ENCODE results near the gene MAN2C1. TPM values are rescaled to one million over a fixed set of nuclear protein-coding genes. Genes with fewer than 3 reads are reported as not detected.

The MAN2C1 gene
- total RNA-seq, 6 donors from 2014 or later = 147 to 1,046 (median 251) TPM

DNA sequence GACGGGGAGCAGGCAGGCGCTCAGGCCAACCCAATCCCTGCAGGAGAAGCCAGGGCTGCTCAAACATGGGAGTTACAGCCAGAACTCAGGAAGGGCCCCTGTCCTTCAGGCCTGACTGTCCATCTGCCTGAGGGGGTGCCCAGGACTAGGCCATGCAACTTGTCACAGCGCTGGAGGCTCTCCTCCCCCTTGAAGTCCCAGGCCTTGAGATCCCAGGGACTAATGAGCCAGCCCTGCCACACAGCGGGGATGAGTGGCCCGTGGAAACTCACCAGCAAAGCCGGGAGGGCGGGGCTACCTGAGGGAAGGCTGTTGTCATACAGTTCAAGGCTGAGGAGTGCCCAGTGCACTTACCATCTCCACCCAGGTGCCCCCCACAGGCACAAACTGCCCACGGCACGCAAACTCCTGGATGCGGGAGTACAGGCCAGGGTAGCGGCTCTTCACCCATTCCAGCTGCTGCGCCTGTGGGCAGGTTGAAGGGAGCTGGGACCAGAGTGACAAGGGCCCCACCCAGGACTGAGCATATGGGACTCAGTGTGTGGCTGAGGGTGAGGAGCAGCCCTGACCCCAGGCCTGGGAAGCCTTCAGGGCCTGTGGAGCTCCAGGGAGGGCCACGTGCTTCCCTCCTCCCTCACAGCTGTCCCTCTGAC, 6.3 kb downstream of the MAN2C1 start:
- 91 to 95% methylated on average over 4 to 12 of the region's 13 CpGs for WGBS, 2 donors
- DNase-seq = no peak
- H3K36me3 ChIP-seq = peaks cover 6 to 99% (median 85%) of the 10 kb centered on the region in 4 donors
- no peak overlapping the region for H3K27ac ChIP-seq
- ATAC-seq (ENCODE audit: low FRiP score in 2 of 2) = no peak
- TF ChIP-seq EP300 (IDR thresholded peaks at IDR 0.05) (no peak), POLR2AphosphoS5 (IDR thresholded peaks at IDR 0.05) (no peak), POLR2A (IDR thresholded peaks at IDR 0.05) (no peak)
- TF ChIP-seq, protein P1, sequence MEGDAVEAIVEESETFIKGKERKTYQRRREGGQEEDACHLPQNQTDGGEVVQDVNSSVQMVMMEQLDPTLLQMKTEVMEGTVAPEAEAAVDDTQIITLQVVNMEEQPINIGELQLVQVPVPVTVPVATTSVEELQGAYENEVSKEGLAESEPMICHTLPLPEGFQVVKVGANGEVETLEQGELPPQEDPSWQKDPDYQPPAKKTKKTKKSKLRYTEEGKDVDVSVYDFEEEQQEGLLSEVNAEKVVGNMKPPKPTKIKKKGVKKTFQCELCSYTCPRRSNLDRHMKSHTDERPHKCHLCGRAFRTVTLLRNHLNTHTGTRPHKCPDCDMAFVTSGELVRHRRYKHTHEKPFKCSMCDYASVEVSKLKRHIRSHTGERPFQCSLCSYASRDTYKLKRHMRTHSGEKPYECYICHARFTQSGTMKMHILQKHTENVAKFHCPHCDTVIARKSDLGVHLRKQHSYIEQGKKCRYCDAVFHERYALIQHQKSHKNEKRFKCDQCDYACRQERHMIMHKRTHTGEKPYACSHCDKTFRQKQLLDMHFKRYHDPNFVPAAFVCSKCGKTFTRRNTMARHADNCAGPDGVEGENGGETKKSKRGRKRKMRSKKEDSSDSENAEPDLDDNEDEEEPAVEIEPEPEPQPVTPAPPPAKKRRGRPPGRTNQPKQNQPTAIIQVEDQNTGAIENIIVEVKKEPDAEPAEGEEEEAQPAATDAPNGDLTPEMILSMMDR (IDR thresholded peaks at IDR 0.05) = no peak
- H3K4me3 ChIP-seq = no peak overlapping the region
- peaks cover 0 to 7% (median 2%) of the 10 kb centered on the region in 4 donors for H3K4me1 ChIP-seq
- H3K9me3 ChIP-seq = no peaks in the 10 kb centered on the region
- no peaks in the 10 kb centered on the region for H3K27me3 ChIP-seq

DNA sequence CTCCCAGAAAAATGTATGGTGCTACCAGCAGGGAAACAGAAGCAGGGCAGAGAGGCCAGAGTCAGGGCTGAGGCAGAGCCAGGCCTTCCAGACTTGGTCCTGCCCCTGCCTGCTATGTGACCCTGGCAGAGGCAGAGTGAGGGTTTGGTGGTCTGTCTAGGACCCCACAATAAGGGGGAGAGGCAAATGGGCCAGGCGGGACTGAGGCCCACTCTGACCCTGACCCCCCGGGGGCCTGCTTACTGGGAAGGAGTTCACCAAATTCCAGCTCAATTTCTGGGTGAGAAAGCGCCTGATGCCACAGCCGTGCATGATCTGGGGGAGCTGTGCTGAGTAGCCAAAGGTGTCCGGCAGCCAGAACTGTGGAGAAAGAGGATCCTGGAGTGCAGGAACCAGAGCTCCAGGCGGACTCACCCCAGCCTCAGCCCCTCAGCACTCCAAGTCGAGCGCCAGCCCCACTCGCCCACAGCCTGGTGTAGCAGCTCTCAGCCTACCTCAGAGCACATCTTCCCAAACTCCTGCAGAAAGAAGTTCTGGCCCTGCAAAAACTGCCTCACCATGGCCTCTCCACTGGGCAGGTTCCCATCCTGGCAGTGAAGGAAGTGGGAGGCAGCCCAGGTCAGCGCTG, 6.9 kb downstream of the MAN2C1 start:
- DNase-seq = no peak
- peaks cover 0 to under 1% (median 0%) of the 10 kb centered on the region in 4 donors for H3K4me1 ChIP-seq
- H3K27me3 ChIP-seq = no peaks in the 10 kb centered on the region
- 96 to 97% methylated on average over 6 to 10 of the region's 10 CpGs for WGBS, 2 donors
- no peak for ATAC-seq (ENCODE audit: low FRiP score in 2 of 2)
- peaks cover 4 to 99% (median 87%) of the 10 kb centered on the region in 4 donors for H3K36me3 ChIP-seq
- H3K27ac ChIP-seq = no peak overlapping the region
- H3K9me3 ChIP-seq = no peaks in the 10 kb centered on the region
- H3K4me3 ChIP-seq = no peak overlapping the region
- TF ChIP-seq EP300 (IDR thresholded peaks at IDR 0.05) (no peak), POLR2A (IDR thresholded peaks at IDR 0.05) (no peak), POLR2AphosphoS5 (IDR thresholded peaks at IDR 0.05) (no peak)
- TF ChIP-seq, protein P1 (IDR thresholded peaks at IDR 0.05) = no peak

DNA sequence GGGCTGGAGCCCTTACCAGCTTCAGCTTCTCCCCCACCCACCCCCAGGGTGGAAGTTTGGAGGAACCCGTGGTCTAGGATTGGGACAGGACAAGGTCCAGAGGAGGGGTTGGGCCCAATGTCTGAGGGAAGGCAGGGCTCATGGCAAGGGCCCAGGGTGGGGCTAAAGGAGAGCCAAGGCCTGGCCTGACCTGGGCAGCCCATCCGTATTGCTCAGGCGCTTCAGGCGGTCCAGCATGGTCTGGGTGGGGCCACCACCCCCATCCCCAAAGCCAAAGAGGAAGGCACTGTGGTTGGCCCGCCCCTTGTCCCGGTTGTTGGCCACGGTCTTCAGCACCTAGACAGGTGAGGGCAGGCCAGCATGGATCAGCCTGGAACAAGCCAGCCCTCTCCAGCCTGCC, 7.6 kb downstream of the MAN2C1 start:
- H3K27me3 ChIP-seq = no peaks in the 10 kb centered on the region
- H3K4me1 ChIP-seq = no peaks in the 10 kb centered on the region
- 72 to 97% methylated on average over 3 to 6 of the region's 7 CpGs for WGBS, 2 donors
- no peaks in the 10 kb centered on the region for H3K9me3 ChIP-seq
- no peak overlapping the region for H3K27ac ChIP-seq
- no peak overlapping the region for H3K4me3 ChIP-seq
- no peak for ATAC-seq (ENCODE audit: low FRiP score in 2 of 2)
- peaks cover 2 to 99% (median 87%) of the 10 kb centered on the region in 4 donors for H3K36me3 ChIP-seq
- TF ChIP-seq POLR2AphosphoS5 (IDR thresholded peaks at IDR 0.05) (no peak), POLR2A (IDR thresholded peaks at IDR 0.05) (no peak), EP300 (IDR thresholded peaks at IDR 0.05) (no peak)
- TF ChIP-seq, protein P1 (IDR thresholded peaks at IDR 0.05) = no peak
- no peak for DNase-seq

GRCh38 chr15:75360391-75360790, 8.0 kb downstream of the MAN2C1 start:
- ATAC-seq (ENCODE audit: low FRiP score in 2 of 2) (no peak), DNase-seq (no peak)
- WGBS, 2 donors = 30 to 50% methylated on average over 1 of the region's 1 CpG
- Histone ChIP-seq H3K4me3 (no peak overlapping the region), H3K36me3 (peaks cover 2 to 99% (median 87%) of the 10 kb centered on the region in 4 donors), H3K4me1 (no peaks in the 10 kb centered on the region), H3K9me3 (no peaks in the 10 kb centered on the region), H3K27me3 (no peaks in the 10 kb centered on the region), H3K27ac (no peak overlapping the region)
- TF ChIP-seq POLR2A (IDR thresholded peaks at IDR 0.05) (no peak), EP300 (IDR thresholded peaks at IDR 0.05) (no peak), POLR2AphosphoS5 (IDR thresholded peaks at IDR 0.05) (no peak)
- TF ChIP-seq, protein P1 (IDR thresholded peaks at IDR 0.05) = no peak
